ENCODE data around the gene FRMD4A.

The FRMD4A gene

GRCh38 chr10:14010769-14011574 is 319.8 kb downstream of the FRMD4A start:
- TF ChIP-seq EGR1 (IDR thresholded peaks at IDR 0.05) (no peak), EP300 (IDR thresholded peaks at IDR 0.05; ENCODE audit: borderline replicate concordance) (no peak), RAD21 (IDR thresholded peaks at IDR 0.05; ENCODE audit: low read depth) (no peak), REST (IDR thresholded peaks at IDR 0.05; ENCODE audit: low read depth) (no peak), FOXM1 (IDR thresholded peaks at IDR 0.05; ENCODE audit: borderline replicate concordance, low read depth) (no peak), TCF12 (IDR thresholded peaks at IDR 0.05; ENCODE audit: low read depth) (no peak), TEAD4 (IDR thresholded peaks at IDR 0.05) (no peak), USF1 (IDR thresholded peaks at IDR 0.05) (no peak), ZBTB7A (IDR thresholded peaks at IDR 0.05; ENCODE audit: low read depth) (no peak)

GRCh38 chr10:14010101-14010558 is 320.6 kb downstream of the FRMD4A start:
- TF ChIP-seq CREB1 (IDR thresholded peaks at IDR 0.05; ENCODE audit: low read depth) (no peak), TEAD4 (IDR thresholded peaks at IDR 0.05) (no peak), FOXM1 (IDR thresholded peaks at IDR 0.05; ENCODE audit: borderline replicate concordance, low read depth) (no peak), TAF1 (IDR thresholded peaks at IDR 0.05; ENCODE audit: low read depth) (no peak), ZBTB7A (IDR thresholded peaks at IDR 0.05; ENCODE audit: low read depth) (no peak), REST (IDR thresholded peaks at IDR 0.05; ENCODE audit: low read depth) (no peak), CEBPB (IDR thresholded peaks at IDR 0.05) (no peak), RAD21 (IDR thresholded peaks at IDR 0.05; ENCODE audit: low read depth) (no peak), MAX (IDR thresholded peaks at IDR 0.05) (no peak), TCF12 (IDR thresholded peaks at IDR 0.05; ENCODE audit: low read depth) (no peak), EP300 (IDR thresholded peaks at IDR 0.05; ENCODE audit: borderline replicate concordance) (no peak), YY1 (IDR thresholded peaks at IDR 0.05; ENCODE audit: low read depth) (no peak), EGR1 (IDR thresholded peaks at IDR 0.05) (no peak), NFIC (IDR thresholded peaks at IDR 0.05) (no peak), USF1 (IDR thresholded peaks at IDR 0.05) (no peak)

- TF ChIP-seq TCF12 (IDR thresholded peaks at IDR 0.05; ENCODE audit: low read depth) = no peak
- TF ChIP-seq ZBTB7A (IDR thresholded peaks at IDR 0.05; ENCODE audit: low read depth) = no peak
- TF ChIP-seq CEBPB (IDR thresholded peaks at IDR 0.05) = no peak
- no peak for TF ChIP-seq TEAD4 (IDR thresholded peaks at IDR 0.05)
- no peak for TF ChIP-seq NFIC (IDR thresholded peaks at IDR 0.05)
- no peak for TF ChIP-seq USF1 (IDR thresholded peaks at IDR 0.05)
These were observed 321.2 kb downstream of the FRMD4A start for GRCh38 chr10:14009371-14010100.

- no peak for TF ChIP-seq REST (IDR thresholded peaks at IDR 0.05; ENCODE audit: low read depth)
- no peak for TF ChIP-seq FOXM1 (IDR thresholded peaks at IDR 0.05; ENCODE audit: borderline replicate concordance, low read depth)
- no peak for TF ChIP-seq TCF12 (IDR thresholded peaks at IDR 0.05; ENCODE audit: low read depth)
- TF ChIP-seq CEBPB (IDR thresholded peaks at IDR 0.05) = no peak
- TF ChIP-seq EGR1 (IDR thresholded peaks at IDR 0.05) = no peak
- TF ChIP-seq MAX (IDR thresholded peaks at IDR 0.05) = no peak
- TF ChIP-seq ZBTB7A (IDR thresholded peaks at IDR 0.05; ENCODE audit: low read depth) = no peak
- TF ChIP-seq NFIC (IDR thresholded peaks at IDR 0.05) = no peak
- no peak for TF ChIP-seq RAD21 (IDR thresholded peaks at IDR 0.05; ENCODE audit: low read depth)
These were observed 322.0 kb downstream of the FRMD4A start for GRCh38 chr10:14008740-14009080.

Measured in Ishikawa (cell line).